ENCODE data around the gene TENT5A. TPM values are rescaled to one million over a fixed set of nuclear protein-coding genes. Genes with fewer than 3 reads are reported as not detected.

The TENT5A gene
- total RNA-seq: 1 to 10 TPM; 2.8 to 3.1 TPM

GRCh38 chr6:81752084-81752920 lies at the start of gene TENT5A:
Gene TENT5A, minus strand, starts transcription at chr6:81752681. Its CDS starts 540 bp downstream, at chr6:81752141.
- DNase-seq (peak; percentile 87), ATAC-seq (ENCODE audit: low read depth) (peak; percentile 79)
- Mint-ChIP-seq H3K4me3 (peak within 1 kb of the TSS; percentile 96), H3K4me1 (peaks cover 22% of the 10 kb centered on the region), H3K27ac (peak within 1 kb of the TSS; percentile 91), H3K36me3 (peaks cover 10% of the 10 kb centered on the region), H3K9me3 (no peaks in the 10 kb centered on the region), H3K27me3 (peaks cover 10% of the 10 kb centered on the region)
- POLR2A ChIA-PET: interaction anchor here (1.6 to 2.3 kb wide), 2 partner anchors 1313 to 1646 kb away, joined by 4 to 7 read pairs; partner anchors contain the start of genes BCKDHB and UBE3D

GRCh38 chr6:81801489-81801888 lies 49.0 kb upstream of the TENT5A start:
- Mint-ChIP-seq H3K27ac (no peak overlapping the region), H3K4me1 (no peaks in the 10 kb centered on the region), H3K9me3 (no peaks in the 10 kb centered on the region), H3K36me3 (no peaks in the 10 kb centered on the region), H3K27me3 (peaks cover 11% of the 10 kb centered on the region), H3K4me3 (no peak overlapping the region)
- no peak for DNase-seq
- ATAC-seq (ENCODE audit: low read depth): no peak
- POLR2A ChIA-PET: no interaction called here

- ATAC-seq (ENCODE audit: low read depth): no peak
- no peaks in the 10 kb centered on the region for H3K9me3 Mint-ChIP-seq
- no peak overlapping the region for H3K27ac Mint-ChIP-seq
- no peak for DNase-seq
- POLR2A ChIA-PET: no interaction called here
- no peak overlapping the region for H3K4me3 Mint-ChIP-seq
- H3K27me3 Mint-ChIP-seq: peaks cover 8% of the 10 kb centered on the region
- H3K4me1 Mint-ChIP-seq: no peaks in the 10 kb centered on the region
- no peaks in the 10 kb centered on the region for H3K36me3 Mint-ChIP-seq
Observed at GRCh38 chr6:81800666-81801065, 48.2 kb upstream of the TENT5A start.

GRCh38 chr6:81799323-81799722 lies 46.8 kb upstream of the TENT5A start:
- ATAC-seq (ENCODE audit: low read depth) (no peak), DNase-seq (no peak)
- Mint-ChIP-seq H3K27ac (no peak overlapping the region), H3K4me3 (no peak overlapping the region), H3K36me3 (no peaks in the 10 kb centered on the region), H3K4me1 (no peaks in the 10 kb centered on the region), H3K27me3 (peaks cover 8% of the 10 kb centered on the region), H3K9me3 (no peaks in the 10 kb centered on the region)
- POLR2A ChIA-PET: no interaction called here

- no peak overlapping the region for H3K27ac Mint-ChIP-seq
- H3K9me3 Mint-ChIP-seq: no peaks in the 10 kb centered on the region
- DNase-seq: no peak
- H3K4me1 Mint-ChIP-seq: no peaks in the 10 kb centered on the region
- H3K27me3 Mint-ChIP-seq: peaks cover 5% of the 10 kb centered on the region
- POLR2A ChIA-PET: no interaction called here
- no peak overlapping the region for H3K4me3 Mint-ChIP-seq
- ATAC-seq (ENCODE audit: low read depth): no peak
- H3K36me3 Mint-ChIP-seq: no peaks in the 10 kb centered on the region
Observed at GRCh38 chr6:81797591-81797990, 45.1 kb upstream of the TENT5A start.

GRCh38 chr6:81795890-81796289 lies 43.4 kb upstream of the TENT5A start:
- Mint-ChIP-seq H3K4me1 (no peaks in the 10 kb centered on the region), H3K27me3 (peaks cover 5% of the 10 kb centered on the region), H3K36me3 (no peaks in the 10 kb centered on the region), H3K9me3 (no peaks in the 10 kb centered on the region), H3K4me3 (no peak overlapping the region), H3K27ac (no peak overlapping the region)
- POLR2A ChIA-PET: no interaction called here
- DNase-seq: no peak
- ATAC-seq (ENCODE audit: low read depth): no peak

GRCh38 chr6:81793821-81794475 lies 41.5 kb upstream of the TENT5A start:
- H3K36me3 Mint-ChIP-seq: no peaks in the 10 kb centered on the region
- no peaks in the 10 kb centered on the region for H3K4me1 Mint-ChIP-seq
- peaks cover 2% of the 10 kb centered on the region for H3K27me3 Mint-ChIP-seq
- no peak for DNase-seq
- H3K4me3 Mint-ChIP-seq: no peak overlapping the region
- ATAC-seq (ENCODE audit: low read depth): no peak
- POLR2A ChIA-PET: no interaction called here
- H3K27ac Mint-ChIP-seq: no peak overlapping the region
- H3K9me3 Mint-ChIP-seq: no peaks in the 10 kb centered on the region

- peaks cover 2% of the 10 kb centered on the region for H3K27me3 Mint-ChIP-seq
- ATAC-seq (ENCODE audit: low read depth): no peak
- POLR2A ChIA-PET: no interaction called here
- no peak overlapping the region for H3K4me3 Mint-ChIP-seq
- no peaks in the 10 kb centered on the region for H3K9me3 Mint-ChIP-seq
- H3K27ac Mint-ChIP-seq: no peak overlapping the region
- no peaks in the 10 kb centered on the region for H3K4me1 Mint-ChIP-seq
- no peak for DNase-seq
- H3K36me3 Mint-ChIP-seq: no peaks in the 10 kb centered on the region
Observed at GRCh38 chr6:81792826-81793225, 40.3 kb upstream of the TENT5A start.

GRCh38 chr6:81791756-81792155 lies 39.3 kb upstream of the TENT5A start:
- H3K36me3 Mint-ChIP-seq: no peaks in the 10 kb centered on the region
- no peaks in the 10 kb centered on the region for H3K4me1 Mint-ChIP-seq
- H3K27me3 Mint-ChIP-seq: no peaks in the 10 kb centered on the region
- DNase-seq: no peak
- POLR2A ChIA-PET: no interaction called here
- ATAC-seq (ENCODE audit: low read depth): no peak
- no peak overlapping the region for H3K4me3 Mint-ChIP-seq
- H3K27ac Mint-ChIP-seq: no peak overlapping the region
- H3K9me3 Mint-ChIP-seq: no peaks in the 10 kb centered on the region

GRCh38 chr6:81790034-81790433 lies 37.6 kb upstream of the TENT5A start:
- no peaks in the 10 kb centered on the region for H3K9me3 Mint-ChIP-seq
- H3K27ac Mint-ChIP-seq: no peak overlapping the region
- no peak overlapping the region for H3K4me3 Mint-ChIP-seq
- no peak for DNase-seq
- H3K4me1 Mint-ChIP-seq: no peaks in the 10 kb centered on the region
- ATAC-seq (ENCODE audit: low read depth): no peak
- POLR2A ChIA-PET: no interaction called here
- no peaks in the 10 kb centered on the region for H3K36me3 Mint-ChIP-seq
- H3K27me3 Mint-ChIP-seq: no peaks in the 10 kb centered on the region

GRCh38 chr6:81789291-81789690 lies 36.8 kb upstream of the TENT5A start:
- Mint-ChIP-seq H3K27me3 (no peaks in the 10 kb centered on the region), H3K27ac (no peak overlapping the region), H3K36me3 (no peaks in the 10 kb centered on the region), H3K9me3 (no peaks in the 10 kb centered on the region), H3K4me1 (no peaks in the 10 kb centered on the region), H3K4me3 (no peak overlapping the region)
- POLR2A ChIA-PET: no interaction called here
- DNase-seq: no peak
- ATAC-seq (ENCODE audit: low read depth): no peak

GRCh38 chr6:81788748-81789147 lies 36.3 kb upstream of the TENT5A start:
- DNase-seq: no peak
- no peaks in the 10 kb centered on the region for H3K9me3 Mint-ChIP-seq
- H3K36me3 Mint-ChIP-seq: no peaks in the 10 kb centered on the region
- H3K4me1 Mint-ChIP-seq: no peaks in the 10 kb centered on the region
- no peaks in the 10 kb centered on the region for H3K27me3 Mint-ChIP-seq
- no peak for ATAC-seq (ENCODE audit: low read depth)
- H3K4me3 Mint-ChIP-seq: no peak overlapping the region
- no peak overlapping the region for H3K27ac Mint-ChIP-seq
- POLR2A ChIA-PET: no interaction called here

GRCh38 chr6:81787313-81788068 lies 35.0 kb upstream of the TENT5A start:
- no peak overlapping the region for H3K27ac Mint-ChIP-seq
- H3K9me3 Mint-ChIP-seq: no peaks in the 10 kb centered on the region
- H3K27me3 Mint-ChIP-seq: no peaks in the 10 kb centered on the region
- DNase-seq (no peak), ATAC-seq (ENCODE audit: low read depth) (no peak)
- no peaks in the 10 kb centered on the region for H3K36me3 Mint-ChIP-seq
- POLR2A ChIA-PET: no interaction called here
- no peaks in the 10 kb centered on the region for H3K4me1 Mint-ChIP-seq
- no peak overlapping the region for H3K4me3 Mint-ChIP-seq

Measured in activated naive CD8-positive, alpha-beta T cell treated with anti-CD3 and anti-CD28 coated beads, Interleukin-2, amount 10 ng/mL, durations not matched to agents 7 days and 5 days (primary cell).